ENCODE results near the gene PIAS4.

The PIAS4 gene

DNA sequence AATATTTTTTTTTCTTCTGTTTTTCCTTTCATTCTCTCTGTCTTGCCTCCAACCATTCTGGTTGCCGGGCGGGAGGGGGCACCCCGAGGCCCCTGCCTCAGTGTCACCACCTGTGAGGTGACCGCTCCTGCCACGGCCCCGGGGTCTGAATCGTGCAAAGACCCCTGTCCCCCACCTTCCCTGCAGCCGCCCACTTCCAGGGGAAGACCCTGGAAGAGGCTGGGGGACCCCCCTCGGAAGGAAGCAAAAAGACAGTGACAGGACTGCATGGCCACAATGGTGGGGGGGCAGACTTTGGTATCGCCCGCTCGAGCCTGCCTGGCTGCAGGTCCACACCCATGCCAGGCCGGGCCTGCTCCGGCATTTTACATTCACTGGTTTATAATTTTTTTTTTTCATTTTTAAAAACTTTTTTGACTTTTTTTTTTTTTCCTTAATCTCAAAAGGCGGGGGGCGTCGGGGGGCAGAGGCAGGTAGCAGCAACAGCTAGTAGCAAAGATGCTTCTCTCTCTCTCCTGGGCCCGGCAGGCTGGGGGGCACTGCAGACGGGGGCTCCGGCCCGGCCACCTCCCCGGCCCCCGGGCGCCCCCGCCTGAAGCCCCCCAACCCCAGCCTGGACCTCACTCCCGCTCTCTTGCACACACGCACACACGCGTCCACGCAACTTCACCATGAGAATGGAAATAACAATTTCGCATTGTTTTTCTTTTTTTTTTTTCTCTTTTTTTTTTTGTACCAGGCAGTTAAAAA, 36.6 kb downstream of the PIAS4 start:
- no peaks in the 10 kb centered on the region for H3K4me1 ChIP-seq (ENCODE audit: insufficient read depth, poor library complexity, severe bottlenecking)
- TF ChIP-seq, protein P1, sequence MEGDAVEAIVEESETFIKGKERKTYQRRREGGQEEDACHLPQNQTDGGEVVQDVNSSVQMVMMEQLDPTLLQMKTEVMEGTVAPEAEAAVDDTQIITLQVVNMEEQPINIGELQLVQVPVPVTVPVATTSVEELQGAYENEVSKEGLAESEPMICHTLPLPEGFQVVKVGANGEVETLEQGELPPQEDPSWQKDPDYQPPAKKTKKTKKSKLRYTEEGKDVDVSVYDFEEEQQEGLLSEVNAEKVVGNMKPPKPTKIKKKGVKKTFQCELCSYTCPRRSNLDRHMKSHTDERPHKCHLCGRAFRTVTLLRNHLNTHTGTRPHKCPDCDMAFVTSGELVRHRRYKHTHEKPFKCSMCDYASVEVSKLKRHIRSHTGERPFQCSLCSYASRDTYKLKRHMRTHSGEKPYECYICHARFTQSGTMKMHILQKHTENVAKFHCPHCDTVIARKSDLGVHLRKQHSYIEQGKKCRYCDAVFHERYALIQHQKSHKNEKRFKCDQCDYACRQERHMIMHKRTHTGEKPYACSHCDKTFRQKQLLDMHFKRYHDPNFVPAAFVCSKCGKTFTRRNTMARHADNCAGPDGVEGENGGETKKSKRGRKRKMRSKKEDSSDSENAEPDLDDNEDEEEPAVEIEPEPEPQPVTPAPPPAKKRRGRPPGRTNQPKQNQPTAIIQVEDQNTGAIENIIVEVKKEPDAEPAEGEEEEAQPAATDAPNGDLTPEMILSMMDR (IDR thresholded peaks at IDR 0.05; ENCODE audit: poor library complexity, severe bottlenecking), result no peak
- no peak overlapping the region for H3K4me3 ChIP-seq (ENCODE audit: severe bottlenecking)
- H3K27me3 ChIP-seq (ENCODE audit: insufficient read depth, poor library complexity, severe bottlenecking), result no peaks in the 10 kb centered on the region
- DNase-seq (ENCODE audit: low spot score) (no peak), ATAC-seq (ENCODE audit: low read depth) (no peak)
- H3K9me3 ChIP-seq (ENCODE audit: severe bottlenecking), result no peaks in the 10 kb centered on the region
- no peak overlapping the region for H3K27ac ChIP-seq (ENCODE audit: poor library complexity, severe bottlenecking)
- peaks cover 8% of the 10 kb centered on the region; the same call in 1 of the 2 replicates for H3K36me3 ChIP-seq (ENCODE audit: low read depth)

- Histone ChIP-seq H3K27me3 (ENCODE audit: insufficient read depth, poor library complexity, severe bottlenecking) (no peaks in the 10 kb centered on the region), H3K36me3 (ENCODE audit: low read depth) (peaks cover 16% of the 10 kb centered on the region), H3K9me3 (ENCODE audit: severe bottlenecking) (no peaks in the 10 kb centered on the region), H3K27ac (ENCODE audit: poor library complexity, severe bottlenecking) (no peak overlapping the region), H3K4me3 (ENCODE audit: severe bottlenecking) (no peak overlapping the region), H3K4me1 (ENCODE audit: insufficient read depth, poor library complexity, severe bottlenecking) (no peaks in the 10 kb centered on the region)
- TF ChIP-seq, protein P1 (IDR thresholded peaks at IDR 0.05; ENCODE audit: poor library complexity, severe bottlenecking), result no peak
- DNase-seq (ENCODE audit: low spot score) (no peak), ATAC-seq (ENCODE audit: low read depth) (no peak)
Observed at GRCh38 chr19:4044990-4045465, 37.5 kb downstream of the PIAS4 start.

GRCh38 chr19:4045597-4046361, 38.2 kb downstream of the PIAS4 start:
- DNase-seq (ENCODE audit: low spot score), result no peak
- H3K36me3 ChIP-seq (ENCODE audit: low read depth), result peaks cover 24% of the 10 kb centered on the region
- no peaks in the 10 kb centered on the region for H3K27me3 ChIP-seq (ENCODE audit: insufficient read depth, poor library complexity, severe bottlenecking)
- no peaks in the 10 kb centered on the region for H3K4me1 ChIP-seq (ENCODE audit: insufficient read depth, poor library complexity, severe bottlenecking)
- H3K27ac ChIP-seq (ENCODE audit: poor library complexity, severe bottlenecking), result no peak overlapping the region
- TF ChIP-seq, protein P1 (IDR thresholded peaks at IDR 0.05; ENCODE audit: poor library complexity, severe bottlenecking), result no peak
- no peaks in the 10 kb centered on the region for H3K9me3 ChIP-seq (ENCODE audit: severe bottlenecking)
- ATAC-seq (ENCODE audit: low read depth), result no peak
- no peak overlapping the region for H3K4me3 ChIP-seq (ENCODE audit: severe bottlenecking)

GRCh38 chr19:4046362-4046691, 38.8 kb downstream of the PIAS4 start:
- H3K4me1 ChIP-seq (ENCODE audit: insufficient read depth, poor library complexity, severe bottlenecking), result peaks cover 2% of the 10 kb centered on the region
- H3K9me3 ChIP-seq (ENCODE audit: severe bottlenecking), result no peaks in the 10 kb centered on the region
- H3K27ac ChIP-seq (ENCODE audit: poor library complexity, severe bottlenecking), result no peak overlapping the region
- DNase-seq (ENCODE audit: low spot score), result no peak
- H3K36me3 ChIP-seq (ENCODE audit: low read depth), result peaks cover 28% of the 10 kb centered on the region
- TF ChIP-seq, protein P1 (IDR thresholded peaks at IDR 0.05; ENCODE audit: poor library complexity, severe bottlenecking), result no peak
- no peak overlapping the region for H3K4me3 ChIP-seq (ENCODE audit: severe bottlenecking)
- H3K27me3 ChIP-seq (ENCODE audit: insufficient read depth, poor library complexity, severe bottlenecking), result no peaks in the 10 kb centered on the region
- no peak for ATAC-seq (ENCODE audit: low read depth)

All from RWPE2 (cell line).